ENCODE measurements around the gene C19orf53. TPM values are rescaled to one million over a fixed set of nuclear protein-coding genes. Genes with fewer than 3 reads are reported as not detected.

The C19orf53 gene
- polyA plus RNA-seq, 1 donor (not counting 4 experiments of a cell fraction or from before 2014, with no cell fraction given): 143 TPM

- TF ChIP-seq CTCF (optimal IDR thresholded peaks at IDR 0.05 in 1 of 3, IDR thresholded peaks at IDR 0.05 in 1 of 3, conservative IDR thresholded peaks at IDR 0.05 in 1 of 3; ENCODE audit: extremely low read depth in 1 of 3, insufficient read depth in 2 of 3, low read length in 3 of 3): no peak
- TF ChIP-seq EZH2 (IDR thresholded peaks at IDR 0.05; ENCODE audit: low read length): no peak
- Histone ChIP-seq H4K20me1 (ENCODE audit: control insufficient read depth, extremely low read depth, insufficient read depth, low read length) (no peaks in the 10 kb centered on the region), H3K4me2 (ENCODE audit: control insufficient read depth, extremely low read depth, insufficient read depth, low read depth, low read length) (no peak overlapping the region), H3K9ac (ENCODE audit: control insufficient read depth, extremely low read depth, insufficient read depth, low read length) (no peak overlapping the region), H3K4me3 (ENCODE audit: control insufficient read depth in 2 of 3, extremely low read depth in 1 of 3, insufficient read depth in 2 of 3, low read depth in 1 of 3, low read length in 3 of 3) (no peak overlapping the region), H3K9me3 (ENCODE audit: control insufficient read depth, low read depth, low read length) (no peaks in the 10 kb centered on the region), H3K36me3 (ENCODE audit: control insufficient read depth in 2 of 2, extremely low read depth in 1 of 2, insufficient read depth in 2 of 2, low read length in 2 of 2) (peaks cover 0 to 1% of the 10 kb centered on the region in 2 experiments), H3K4me1 (ENCODE audit: control insufficient read depth, extremely low read depth, insufficient read depth, low read length) (peaks cover 4% of the 10 kb centered on the region), H3K79me2 (ENCODE audit: control insufficient read depth, insufficient read depth, low read length) (no peaks in the 10 kb centered on the region), H3K27ac (ENCODE audit: control insufficient read depth, insufficient read depth, low read length) (no peak overlapping the region), H3K27me3 (ENCODE audit: control insufficient read depth, extremely low read depth, insufficient read depth, low read length) (no peaks in the 10 kb centered on the region), H2AFZ (ENCODE audit: control insufficient read depth, low read length) (no peak overlapping the region), H3K9me1 (ENCODE audit: control insufficient read depth, extremely low read depth, insufficient read depth, low read length) (no peaks in the 10 kb centered on the region)
- dilution Hi-C loops (cut with MboI; ENCODE audit: extremely low pct_ligation_motif_present, low sequenced_read_pairs): no loop called here
- FAIRE-seq (no peak), DNase-seq (ENCODE audit: low read depth, low spot score) (no peak)
Measured at GRCh38 chr19:13741893-13742292, 32.4 kb upstream of the C19orf53 start.

- H2AFZ ChIP-seq (ENCODE audit: control insufficient read depth, low read length): no peak overlapping the region
- FAIRE-seq: no peak
- H3K4me1 ChIP-seq (ENCODE audit: control insufficient read depth, extremely low read depth, insufficient read depth, low read length): peaks cover 4% of the 10 kb centered on the region
Measured at GRCh38 chr19:13742756-13743155, 31.5 kb upstream of the C19orf53 start.

More at GRCh38 chr19:13742756-13743155, 31.5 kb upstream of the C19orf53 start:
- Histone ChIP-seq H4K20me1 (ENCODE audit: control insufficient read depth, extremely low read depth, insufficient read depth, low read length) (no peaks in the 10 kb centered on the region), H3K36me3 (ENCODE audit: control insufficient read depth in 2 of 2, extremely low read depth in 1 of 2, insufficient read depth in 2 of 2, low read length in 2 of 2) (no peaks in the 10 kb centered on the region), H3K9me3 (ENCODE audit: control insufficient read depth, low read depth, low read length) (no peaks in the 10 kb centered on the region), H3K4me3 (ENCODE audit: control insufficient read depth in 2 of 3, extremely low read depth in 1 of 3, insufficient read depth in 2 of 3, low read depth in 1 of 3, low read length in 3 of 3) (no peak overlapping the region), H3K27ac (ENCODE audit: control insufficient read depth, insufficient read depth, low read length) (no peak overlapping the region), H3K9ac (ENCODE audit: control insufficient read depth, extremely low read depth, insufficient read depth, low read length) (no peak overlapping the region), H3K9me1 (ENCODE audit: control insufficient read depth, extremely low read depth, insufficient read depth, low read length) (no peaks in the 10 kb centered on the region), H3K27me3 (ENCODE audit: control insufficient read depth, extremely low read depth, insufficient read depth, low read length) (no peaks in the 10 kb centered on the region), H3K4me2 (ENCODE audit: control insufficient read depth, extremely low read depth, insufficient read depth, low read depth, low read length) (no peak overlapping the region), H3K79me2 (ENCODE audit: control insufficient read depth, insufficient read depth, low read length) (no peaks in the 10 kb centered on the region)
- no peak for DNase-seq (ENCODE audit: low read depth, low spot score)
- TF ChIP-seq CTCF (optimal IDR thresholded peaks at IDR 0.05 in 1 of 3, IDR thresholded peaks at IDR 0.05 in 1 of 3, conservative IDR thresholded peaks at IDR 0.05 in 1 of 3; ENCODE audit: extremely low read depth in 1 of 3, insufficient read depth in 2 of 3, low read length in 3 of 3) (no peak), EZH2 (IDR thresholded peaks at IDR 0.05; ENCODE audit: low read length) (no peak)
- dilution Hi-C loops (cut with MboI; ENCODE audit: extremely low pct_ligation_motif_present, low sequenced_read_pairs): no loop called here
